Panc1 (cell line): Measurements from ENCODE around the gene NIPAL1. TPM values are rescaled to one million over a fixed set of nuclear protein-coding genes. Genes with fewer than 3 reads are reported as not detected.
A peak's percentile ranks its signal among the peaks of the same experiment; 100 is the strongest.
"Not testable (repeated sequence)": the region's sequence is repeated elsewhere in the genome, so short reads cannot be mapped to it uniquely, and the experiment has no call there.

Source experiments
- ATAC-seq: fragments of 200-7000 bp; cut with Tn5 transposase; 2 replicates; pipeline ENCODE4 v1.9.1; 2020; ENCODE audit warnings: mild to moderate bottlenecking, moderate library complexity
- BruUV-seq: library from RNA; stranded (reverse); fragments of 400-500 nt; replicated peaks from 2 replicates; lab custom pipeline; 2021; lab: Mats Ljungman, UMichigan
- CTCF ChIA-PET: fragments of 300-600 bp; sonication (Branson Sonifier 250); formaldehyde crosslinking; loops from one replicate; lab custom pipeline; 2022; ENCODE audit warnings: antibody characterized with exemption; lab: Charles Lee
- POLR2A ChIA-PET: fragments of 300-600 bp; sonication (Branson Sonifier 250); formaldehyde crosslinking; loops from one replicate; lab custom pipeline; 2022; ENCODE audit warnings: antibody characterized with exemption; lab: Charles Lee
- DNase-seq: peaks from one replicate; pipeline ENCODE4 v3.0.0-alpha.2; 2010; ENCODE audit warnings: low read depth, low spot score
- H3K27ac ChIP-seq: 2 replicates; pipeline ENCODE4 v1.5.1; 2011; ENCODE audit warnings: mild to moderate bottlenecking, low read length, inconsistent platforms
- H3K27me3 ChIP-seq: fragments of 200-500 bp; sonication (Bioruptor generic); 2 replicates; pipeline ENCODE4 v1.6.0; 2014; ENCODE audit warnings: low read length, inconsistent platforms; ENCODE audit not compliant: control insufficient read depth, insufficient read depth
- H3K36me3 ChIP-seq: fragments of 200-500 bp; sonication (Bioruptor generic); 2 replicates; pipeline ENCODE4 v1.5.1; 2014; ENCODE audit warnings: inconsistent platforms, mild to moderate bottlenecking, low read length, moderate library complexity; ENCODE audit not compliant: control insufficient read depth, insufficient read depth
- H3K4me1 ChIP-seq: 2 replicates; pipeline ENCODE4 v1.5.1; 2011; ENCODE audit warnings: inconsistent platforms, mild to moderate bottlenecking, low read length, moderate library complexity; ENCODE audit not compliant: control insufficient read depth, insufficient read depth
- H3K4me3 ChIP-seq, 2 experiments: 2 replicates each; pipeline ENCODE4 v1.5.1; 2011 to 2012; ENCODE audit warnings: low read depth in 2 of 2, low read length in 2 of 2, mild to moderate bottlenecking in 2 of 2, inconsistent platforms in 1 of 2, moderate library complexity in 1 of 2
- H3K9me3 ChIP-seq: fragments of 200-500 bp; sonication (Bioruptor generic); 2 replicates; pipeline ENCODE4 v1.5.1; 2014; ENCODE audit warnings: low read depth, mild to moderate bottlenecking, inconsistent platforms, low read length, moderate library complexity; ENCODE audit not compliant: control insufficient read depth, insufficient read depth
- POLR2AphosphoS5 ChIP-seq: IDR thresholded peaks from 2 replicates; pipeline ENCODE4 v1.6.1; 2012; ENCODE audit warnings: mild to moderate bottlenecking, low read depth, low read length, moderate library complexity
- SIN3A ChIP-seq: IDR thresholded peaks from 2 replicates; pipeline ENCODE4 v1.6.1; 2012; ENCODE audit warnings: low read depth, mild to moderate bottlenecking, low read length, moderate library complexity, borderline replicate concordance; ENCODE audit not compliant: insufficient read depth
- TCF7L2 ChIP-seq: IDR thresholded peaks from 2 replicates; pipeline ENCODE4 v1.6.1; 2011; ENCODE audit warnings: mild to moderate bottlenecking, low read depth, low read length, inconsistent platforms
- in situ Hi-C: cut with HindIII; loops from 2 replicates; pipeline ENCODE4 v1.10.0; 2016; ENCODE audit warnings: low sequenced_read_pairs, low pct_unique_long_range_greater_than_20kb
- intact Hi-C: fragments of 100-400 bp; cut with micrococcal nuclease; formaldehyde crosslinking; loops from one replicate; pipeline ENCODE4 v1.10.0; 2022; ENCODE audit not compliant: unreplicated experiment
- total RNA-seq: library from RNA; stranded (reverse); gene quantifications from one replicate; pipeline ENCODE4 v1.2.1, GENCODE V29; 2021; ENCODE audit not compliant: unreplicated experiment
- TF ChIP-seq, protein P1 (sequence below): fragments of 450-650 bp; IDR thresholded peaks from 2 replicates; pipeline ENCODE4 v1.5.1; 2017; ENCODE audit warnings: mild to moderate bottlenecking
- TF ChIP-seq, protein P2 (sequence below), 2 experiments: IDR thresholded peaks; 2 replicates each; pipeline ENCODE4 v1.6.1; 2011 to 2012; ENCODE audit warnings: low read depth in 2 of 2, control low read depth in 1 of 2, low read length in 1 of 2, mild to moderate bottlenecking in 1 of 2, moderate library complexity in 1 of 2; ENCODE audit not compliant: insufficient read depth in 1 of 2

Gene NIPAL1
- total RNA-seq, 1 experiment from 2014 or later = 0.82 TPM

DNA sequence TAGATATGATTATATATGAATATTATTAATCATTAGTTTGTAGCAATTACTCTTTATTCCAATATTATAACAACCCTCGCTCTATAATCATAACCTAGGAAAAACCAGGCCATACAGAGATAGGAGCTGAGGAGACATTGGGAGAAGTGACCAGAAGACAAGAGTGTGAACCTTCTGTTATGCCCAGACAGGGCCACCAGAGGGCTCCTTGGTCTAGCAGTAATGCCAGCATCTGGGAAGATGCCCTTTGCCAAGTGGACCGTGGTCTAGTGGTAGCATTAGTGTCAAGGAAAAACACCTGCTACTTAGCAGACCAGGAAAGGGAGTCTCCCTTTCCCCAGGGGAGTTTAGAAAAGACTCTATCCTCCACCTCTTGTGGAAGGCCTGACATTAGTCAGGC is 13.0 kb upstream of the NIPAL1 start:
- H3K4me1 ChIP-seq, BruUV-seq, in situ Hi-C loops, H3K9me3 ChIP-seq, CTCF ChIA-PET, H3K27ac ChIP-seq, H3K4me3 ChIP-seq, H3K36me3 ChIP-seq, DNase-seq, H3K27me3 ChIP-seq, ATAC-seq, POLR2A ChIA-PET: not testable (repeated sequence)
- TF ChIP-seq, protein P1, sequence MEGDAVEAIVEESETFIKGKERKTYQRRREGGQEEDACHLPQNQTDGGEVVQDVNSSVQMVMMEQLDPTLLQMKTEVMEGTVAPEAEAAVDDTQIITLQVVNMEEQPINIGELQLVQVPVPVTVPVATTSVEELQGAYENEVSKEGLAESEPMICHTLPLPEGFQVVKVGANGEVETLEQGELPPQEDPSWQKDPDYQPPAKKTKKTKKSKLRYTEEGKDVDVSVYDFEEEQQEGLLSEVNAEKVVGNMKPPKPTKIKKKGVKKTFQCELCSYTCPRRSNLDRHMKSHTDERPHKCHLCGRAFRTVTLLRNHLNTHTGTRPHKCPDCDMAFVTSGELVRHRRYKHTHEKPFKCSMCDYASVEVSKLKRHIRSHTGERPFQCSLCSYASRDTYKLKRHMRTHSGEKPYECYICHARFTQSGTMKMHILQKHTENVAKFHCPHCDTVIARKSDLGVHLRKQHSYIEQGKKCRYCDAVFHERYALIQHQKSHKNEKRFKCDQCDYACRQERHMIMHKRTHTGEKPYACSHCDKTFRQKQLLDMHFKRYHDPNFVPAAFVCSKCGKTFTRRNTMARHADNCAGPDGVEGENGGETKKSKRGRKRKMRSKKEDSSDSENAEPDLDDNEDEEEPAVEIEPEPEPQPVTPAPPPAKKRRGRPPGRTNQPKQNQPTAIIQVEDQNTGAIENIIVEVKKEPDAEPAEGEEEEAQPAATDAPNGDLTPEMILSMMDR = peak; percentile 64
- intact Hi-C loops = loop anchor here (5.0 kb wide), 1 partner anchor 84 kb away; no protein-coding TSS in a partner anchor

DNA sequence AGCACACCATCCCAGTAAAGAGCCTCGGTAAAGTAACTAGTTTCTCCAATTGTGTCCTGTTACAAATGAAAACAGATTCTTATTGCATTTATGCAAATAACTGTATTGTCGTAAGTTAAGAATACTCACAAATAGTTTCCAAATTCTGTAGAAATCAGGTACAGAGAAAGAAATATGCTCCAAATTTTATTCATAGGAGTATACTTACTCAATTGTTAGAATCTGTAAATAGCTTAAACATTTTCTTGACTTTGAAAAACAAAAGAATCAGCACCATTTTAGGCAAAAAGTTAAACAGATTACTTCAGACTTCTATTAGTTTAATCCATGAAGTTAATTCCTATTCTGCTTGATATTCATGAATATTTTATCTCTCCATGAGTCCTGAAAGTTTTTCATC is 10.8 kb upstream of the NIPAL1 start:
- H3K4me1 ChIP-seq = no peaks in the 10 kb centered on the region
- no peak for DNase-seq
- ChIA-PET POLR2A (no interaction called here), CTCF (no interaction called here)
- H3K9me3 ChIP-seq = 0 out of 2 replicates have a peak, but pooled peaks cover 4% of the 10 kb centered on the region
- no peak overlapping the region for H3K4me3 ChIP-seq
- no TSS peak for BruUV-seq
- no peaks in the 10 kb centered on the region for H3K27me3 ChIP-seq
- H3K36me3 ChIP-seq = no peaks in the 10 kb centered on the region
- H3K27ac ChIP-seq = no peak overlapping the region
- TF ChIP-seq, protein P2, sequence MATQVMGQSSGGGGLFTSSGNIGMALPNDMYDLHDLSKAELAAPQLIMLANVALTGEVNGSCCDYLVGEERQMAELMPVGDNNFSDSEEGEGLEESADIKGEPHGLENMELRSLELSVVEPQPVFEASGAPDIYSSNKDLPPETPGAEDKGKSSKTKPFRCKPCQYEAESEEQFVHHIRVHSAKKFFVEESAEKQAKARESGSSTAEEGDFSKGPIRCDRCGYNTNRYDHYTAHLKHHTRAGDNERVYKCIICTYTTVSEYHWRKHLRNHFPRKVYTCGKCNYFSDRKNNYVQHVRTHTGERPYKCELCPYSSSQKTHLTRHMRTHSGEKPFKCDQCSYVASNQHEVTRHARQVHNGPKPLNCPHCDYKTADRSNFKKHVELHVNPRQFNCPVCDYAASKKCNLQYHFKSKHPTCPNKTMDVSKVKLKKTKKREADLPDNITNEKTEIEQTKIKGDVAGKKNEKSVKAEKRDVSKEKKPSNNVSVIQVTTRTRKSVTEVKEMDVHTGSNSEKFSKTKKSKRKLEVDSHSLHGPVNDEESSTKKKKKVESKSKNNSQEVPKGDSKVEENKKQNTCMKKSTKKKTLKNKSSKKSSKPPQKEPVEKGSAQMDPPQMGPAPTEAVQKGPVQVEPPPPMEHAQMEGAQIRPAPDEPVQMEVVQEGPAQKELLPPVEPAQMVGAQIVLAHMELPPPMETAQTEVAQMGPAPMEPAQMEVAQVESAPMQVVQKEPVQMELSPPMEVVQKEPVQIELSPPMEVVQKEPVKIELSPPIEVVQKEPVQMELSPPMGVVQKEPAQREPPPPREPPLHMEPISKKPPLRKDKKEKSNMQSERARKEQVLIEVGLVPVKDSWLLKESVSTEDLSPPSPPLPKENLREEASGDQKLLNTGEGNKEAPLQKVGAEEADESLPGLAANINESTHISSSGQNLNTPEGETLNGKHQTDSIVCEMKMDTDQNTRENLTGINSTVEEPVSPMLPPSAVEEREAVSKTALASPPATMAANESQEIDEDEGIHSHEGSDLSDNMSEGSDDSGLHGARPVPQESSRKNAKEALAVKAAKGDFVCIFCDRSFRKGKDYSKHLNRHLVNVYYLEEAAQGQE (IDR thresholded peaks at IDR 0.05; ENCODE audit: insufficient read depth in 1 of 2, low read depth in 2 of 2, low read length in 1 of 2) = no peak
- TF ChIP-seq, protein P1 = no peak
- TF ChIP-seq SIN3A = no peak
- TF ChIP-seq TCF7L2 = no peak
- TF ChIP-seq POLR2AphosphoS5 = no peak
- no peak for ATAC-seq
- intact Hi-C loops = no loop called here
- in situ Hi-C loops = no loop called here
